GM19468 (cell line): ENCODE results near the gene ALDH2.
A peak's percentile ranks its signal among the peaks of the same experiment; 100 is the strongest.
"Not testable (repeated sequence)": the region's sequence is repeated elsewhere in the genome, so short reads cannot be mapped to it uniquely, and the experiment has no call there.

Experiments used
- ATAC-seq: cut with Tn5 transposase; IDR thresholded peaks from one replicate; pipeline ENCODE4 v1.9.1; 2021; ENCODE audit warnings: mild to moderate bottlenecking, moderate library complexity, moderate number of reproducible peaks; ENCODE audit not compliant: unreplicated experiment; ENCODE audit errors: extremely low read depth

ALDH2 gene

DNA sequence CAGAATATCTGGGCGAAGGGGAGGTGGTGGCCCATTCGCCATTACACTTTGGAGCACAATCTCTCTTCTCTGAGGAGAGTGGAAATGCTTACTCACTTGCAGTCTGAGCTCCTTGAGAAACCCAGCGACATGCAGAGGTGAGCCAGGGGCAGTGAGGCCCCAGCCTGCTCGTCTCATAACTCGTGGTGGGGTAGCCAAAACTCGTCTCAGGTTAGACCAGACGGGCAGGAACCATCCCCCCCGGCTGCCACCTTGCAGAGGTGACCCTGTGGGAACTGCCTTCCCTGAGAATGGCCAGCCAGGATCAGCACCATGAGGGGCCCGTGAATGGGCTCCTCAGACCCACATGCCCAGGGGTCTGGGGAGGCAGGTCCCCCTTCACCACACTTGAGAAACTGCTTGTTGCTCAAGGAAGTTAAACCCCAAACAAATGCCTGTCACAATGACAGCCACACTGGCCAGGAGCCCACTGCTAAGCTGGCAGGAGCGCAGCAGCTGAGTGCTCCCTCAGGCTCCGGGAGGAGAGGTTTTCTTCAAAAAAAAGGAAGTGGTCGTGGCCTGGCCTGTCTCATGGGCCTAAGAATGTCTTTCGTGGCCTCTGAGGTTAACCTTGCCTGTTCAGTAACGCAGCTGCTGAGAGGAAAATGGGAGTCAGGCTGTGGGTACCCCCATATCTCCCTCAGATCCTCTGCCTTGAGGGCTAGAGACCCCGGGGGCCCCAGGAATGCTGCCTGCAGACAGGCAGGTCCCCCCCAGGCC, 9.2 kb upstream of the ALDH2 start:
- ATAC-seq: no peak

DNA sequence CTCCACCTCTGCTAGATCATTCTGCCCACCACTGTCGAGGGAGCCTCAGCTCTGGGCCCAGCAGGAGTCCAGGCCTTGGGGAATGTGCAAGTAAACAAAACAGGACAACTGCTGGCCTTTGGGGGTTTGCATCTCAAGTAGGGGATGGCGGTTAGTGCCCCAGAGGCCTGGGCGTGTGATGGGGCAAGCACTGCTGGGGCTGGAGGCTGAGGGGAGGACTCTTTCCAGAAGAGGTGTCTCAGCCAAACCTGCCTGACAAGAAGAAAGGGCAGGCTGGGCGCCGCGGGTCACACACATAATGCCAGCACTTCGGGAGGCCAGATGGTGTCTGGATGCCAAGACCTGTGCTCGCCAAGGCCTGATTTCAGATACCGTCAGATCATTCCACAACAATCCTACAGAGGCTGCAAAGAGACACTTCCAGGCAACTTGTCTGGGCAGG, 8.6 kb upstream of the ALDH2 start:
- no peak for ATAC-seq

DNA sequence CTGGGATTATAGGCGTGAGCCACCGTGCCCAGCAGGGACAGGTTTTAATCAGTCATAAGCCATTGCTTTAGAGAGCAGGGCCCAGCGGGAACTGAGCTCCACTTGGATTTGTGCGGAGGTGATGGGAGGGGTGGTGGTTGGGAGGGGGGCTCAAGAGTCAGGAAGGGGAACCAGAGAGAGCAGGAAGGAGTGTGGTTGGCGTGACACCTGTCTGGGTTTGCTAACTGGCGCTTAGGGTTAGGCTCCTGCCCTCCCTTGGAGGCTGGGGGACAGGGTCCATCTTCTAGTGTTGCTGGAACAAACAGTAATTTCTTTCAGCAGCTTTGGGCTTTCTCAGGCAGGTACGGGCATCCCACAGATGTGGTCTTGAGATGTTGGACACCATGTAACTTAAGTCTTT, 7.5 kb upstream of the ALDH2 start:
- no peak for ATAC-seq

DNA sequence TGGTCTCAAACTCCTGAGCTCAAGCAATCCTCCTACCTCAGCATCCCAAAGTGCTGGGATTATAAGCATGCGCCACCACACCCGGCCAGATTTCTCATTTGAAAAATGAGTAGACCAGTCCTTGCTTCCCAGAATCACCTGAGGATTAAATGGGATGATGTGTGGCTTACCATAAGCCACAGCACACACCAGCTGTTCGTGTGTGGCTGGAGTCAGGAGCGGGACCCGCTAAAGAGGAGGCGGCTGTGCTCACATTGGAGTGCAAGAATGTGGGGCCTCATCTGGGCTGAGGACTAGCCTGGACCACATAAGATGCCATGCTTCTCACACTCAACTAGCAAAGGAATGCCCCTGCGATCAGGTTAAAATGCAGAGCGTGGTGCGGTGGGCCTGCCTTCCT, 6.7 kb upstream of the ALDH2 start:
- no peak for ATAC-seq

DNA sequence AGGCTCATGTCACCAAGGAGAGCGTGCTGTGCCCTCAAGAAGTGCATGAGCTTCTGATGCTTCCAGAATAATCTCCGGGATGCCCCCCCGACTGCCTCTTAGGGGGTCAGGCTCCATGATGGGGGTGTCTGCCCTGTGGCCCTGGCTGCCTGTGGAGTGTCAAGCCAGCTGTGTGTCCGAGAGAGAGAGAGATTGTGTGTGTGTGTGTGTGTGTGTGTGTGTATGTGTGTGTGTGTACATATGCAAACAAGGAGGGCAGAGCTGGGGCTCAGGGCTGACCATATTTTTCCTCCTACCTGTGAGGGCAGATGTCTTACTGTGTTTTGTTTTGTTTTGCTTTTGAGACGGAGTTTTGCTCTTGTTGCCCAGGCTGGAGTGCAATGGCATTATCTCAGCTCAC, 5.6 kb upstream of the ALDH2 start:
- no peak for ATAC-seq

DNA sequence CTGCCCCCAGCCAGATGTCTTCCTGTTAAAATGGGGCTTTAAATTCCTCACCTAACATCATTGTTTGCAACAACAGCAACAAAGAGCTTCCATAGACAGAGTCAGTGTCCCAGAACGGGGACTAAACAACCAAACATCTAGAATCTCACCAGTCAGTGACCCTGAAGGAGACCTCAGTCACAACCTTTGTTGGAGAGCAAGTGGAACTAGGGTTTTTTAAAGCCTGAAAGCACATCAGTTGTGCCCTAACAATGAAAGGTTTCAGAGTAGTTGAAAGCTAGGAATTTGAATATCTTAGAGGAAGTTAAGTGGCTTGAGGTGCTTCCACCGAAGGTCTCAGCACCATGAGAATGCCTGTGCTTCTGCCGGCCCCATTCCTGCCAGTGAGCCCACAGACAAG, 5.0 kb upstream of the ALDH2 start:
- ATAC-seq: no peak

DNA sequence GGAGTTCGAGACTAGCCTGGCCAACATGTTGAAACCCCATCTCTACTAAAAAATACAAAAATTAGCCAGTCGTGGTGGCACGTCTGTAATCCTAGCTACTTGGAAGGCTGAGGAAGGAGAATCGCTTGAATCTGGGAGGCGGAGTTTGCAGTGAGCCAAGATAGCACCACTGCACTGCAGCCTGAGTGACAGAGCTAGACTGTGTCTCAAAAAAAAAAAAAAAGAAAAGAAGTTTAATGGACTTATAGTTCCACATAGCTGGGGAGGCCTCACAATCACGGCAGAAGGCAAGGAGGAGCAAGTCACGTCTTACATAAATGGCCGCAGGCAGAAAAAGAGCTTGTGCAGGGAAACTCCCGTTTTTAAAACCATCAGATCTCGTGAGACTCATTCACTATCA, 3.2 kb upstream of the ALDH2 start:
- ATAC-seq: not testable (repeated sequence)

DNA sequence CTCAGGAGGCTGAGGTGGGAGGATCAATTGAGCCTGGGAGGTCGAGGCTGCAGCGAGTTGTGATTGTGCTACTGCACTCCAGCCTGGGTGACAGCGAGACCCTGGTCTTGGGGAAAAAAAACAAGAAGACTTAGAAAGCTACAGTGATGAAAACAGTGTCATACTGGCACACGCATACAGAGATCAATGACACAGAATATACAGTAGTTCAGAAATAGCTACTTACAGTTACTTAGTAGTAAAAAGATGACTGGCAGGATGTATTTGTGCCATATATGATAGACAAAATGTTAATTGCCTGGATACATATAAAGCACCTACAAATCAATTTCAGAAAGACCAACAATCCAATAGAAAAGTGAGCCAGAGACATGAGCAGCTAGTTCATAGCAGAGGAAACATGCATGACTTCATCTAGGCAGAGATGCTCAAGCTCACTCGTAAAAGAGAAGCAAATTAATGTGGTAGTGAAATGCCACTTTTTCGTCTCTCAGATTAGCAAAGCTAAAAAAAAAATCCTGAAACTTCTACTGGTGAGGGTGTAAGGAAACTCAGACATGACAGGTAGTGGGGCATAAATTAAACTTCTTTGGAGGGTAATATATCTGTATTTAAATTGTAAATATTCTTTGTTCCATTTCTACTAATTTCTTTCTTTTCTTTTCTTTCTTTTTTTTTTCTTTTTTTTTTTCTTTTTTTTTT, 2.5 kb upstream of the ALDH2 start:
- no peak for ATAC-seq

DNA sequence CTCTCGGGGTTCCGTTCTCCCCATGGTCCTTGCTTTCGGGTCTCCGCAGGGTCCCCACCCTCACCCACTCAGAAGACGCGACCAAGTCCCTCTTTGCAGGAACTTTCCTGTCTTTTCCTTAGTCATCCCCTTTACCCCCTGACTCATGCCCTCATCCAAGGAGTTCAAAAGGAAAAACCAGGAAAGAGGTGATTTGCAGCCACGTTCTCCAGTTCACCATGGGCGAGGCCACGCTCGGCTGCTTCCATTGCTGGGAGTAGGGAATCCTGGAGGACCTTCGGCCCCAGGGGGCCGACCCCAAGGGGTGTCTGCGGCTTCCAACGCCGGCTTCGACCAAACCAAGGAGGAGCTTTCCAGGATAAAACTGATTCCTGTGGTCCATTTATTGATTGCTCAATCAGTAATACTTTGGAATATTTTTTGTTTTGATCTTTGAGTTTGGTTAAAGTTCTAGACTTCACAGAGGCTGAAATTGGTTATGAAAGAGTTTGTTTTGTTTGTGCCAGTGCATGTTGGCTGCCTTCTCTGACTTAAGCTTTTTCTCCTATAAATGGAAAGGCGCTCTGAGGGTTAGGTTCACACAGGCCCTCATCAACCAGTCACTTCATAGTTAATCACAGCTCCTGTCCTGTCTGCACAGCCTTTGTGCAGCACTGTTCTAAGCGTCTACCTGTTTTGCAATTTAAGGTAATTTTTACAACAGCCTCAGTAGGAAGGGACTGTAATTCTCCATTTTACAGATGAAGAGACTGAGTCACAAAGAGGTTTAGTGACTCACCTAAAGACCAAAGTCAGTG, 827 bp downstream of the ALDH2 start:
- no peak for ATAC-seq

DNA sequence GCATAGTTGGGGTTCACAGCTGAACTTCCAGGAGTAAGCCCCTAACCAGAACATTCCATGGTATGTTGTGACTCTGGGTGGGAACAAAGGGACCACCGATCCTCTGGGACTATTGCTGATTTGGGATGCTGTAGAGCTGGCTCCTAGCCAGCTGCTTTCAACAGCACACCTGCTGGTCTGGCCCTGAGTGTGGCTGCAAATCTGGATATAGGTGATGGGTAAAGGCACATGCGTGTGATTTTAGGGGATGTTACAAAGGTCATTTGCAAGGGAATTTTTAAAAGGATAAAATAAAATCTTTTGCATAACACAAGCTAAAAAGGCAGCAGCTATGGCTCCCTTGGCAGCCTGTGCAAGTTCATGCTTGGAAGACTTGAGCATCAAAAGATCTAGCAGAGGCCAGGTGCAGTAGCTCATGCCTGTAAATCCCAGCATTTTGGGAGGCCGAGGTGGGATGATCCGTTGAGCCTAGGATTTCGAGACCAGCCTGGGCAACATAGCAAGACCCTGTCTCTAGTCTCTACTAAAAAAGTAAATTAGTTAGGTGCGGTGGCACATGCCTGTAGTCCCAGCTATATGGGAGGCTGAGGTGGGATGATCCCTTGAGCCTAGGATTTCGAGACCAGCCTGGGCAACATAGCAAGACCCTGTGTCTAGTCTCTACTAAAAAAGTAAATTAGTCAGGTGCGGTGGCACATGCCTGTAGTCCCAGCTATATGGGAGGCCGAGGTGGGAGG, 1.6 kb downstream of the ALDH2 start:
- ATAC-seq: no peak

DNA sequence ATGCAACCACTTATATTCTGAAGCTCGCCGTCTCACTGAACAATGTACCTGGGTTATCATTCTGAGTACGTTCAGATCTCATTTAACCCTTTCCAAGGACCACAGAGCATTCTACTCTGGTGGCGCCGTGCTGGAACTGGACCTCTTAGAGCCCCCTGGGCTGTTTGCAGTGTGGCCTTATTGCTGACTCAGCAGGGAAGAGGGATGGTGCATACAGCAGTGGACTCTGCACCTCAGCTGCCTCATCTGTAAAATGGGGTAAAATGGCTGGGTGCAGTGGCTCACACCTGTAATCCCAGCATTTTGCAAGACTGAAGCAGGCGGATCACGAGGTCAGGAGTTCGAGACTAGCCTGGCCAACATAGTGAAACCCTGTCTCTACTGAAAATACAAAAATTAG, 2.9 kb downstream of the ALDH2 start:
- ATAC-seq: no peak

DNA sequence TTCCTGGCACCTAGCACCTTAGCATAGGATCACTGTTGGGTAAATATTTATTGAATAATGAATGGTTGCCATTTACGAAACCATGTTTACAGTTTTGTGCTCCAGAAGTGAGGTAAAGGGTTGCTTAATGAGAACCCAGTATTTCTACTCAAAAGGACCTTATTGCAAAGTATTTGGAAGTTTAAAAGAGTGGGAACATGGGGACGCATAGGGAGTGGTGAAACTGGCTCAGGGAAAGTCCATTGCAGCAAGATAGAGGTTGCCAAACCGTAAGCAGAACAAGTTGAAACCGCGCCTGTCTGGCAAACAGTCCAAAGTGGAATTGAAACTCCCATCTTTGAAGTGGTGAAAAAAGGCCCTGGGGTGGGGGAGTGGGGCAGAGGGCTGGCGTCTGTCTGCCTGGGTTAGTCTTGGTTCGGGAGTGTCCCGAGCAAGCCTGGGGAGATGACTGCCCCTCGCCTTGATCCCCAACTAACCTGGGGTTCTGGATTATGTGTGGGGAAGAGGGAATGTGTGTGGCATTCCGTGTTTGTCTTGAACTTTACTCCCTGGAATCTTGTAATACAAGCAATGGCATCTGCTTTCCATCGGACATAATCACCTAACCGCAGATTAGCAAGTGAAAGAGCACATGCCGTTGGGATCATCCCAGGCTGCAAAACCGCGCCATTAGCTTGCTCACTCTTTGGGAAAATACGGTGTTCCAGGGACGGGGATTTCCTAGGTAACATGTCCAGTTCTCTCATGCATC, 7.2 kb downstream of the ALDH2 start:
- no peak for ATAC-seq

DNA sequence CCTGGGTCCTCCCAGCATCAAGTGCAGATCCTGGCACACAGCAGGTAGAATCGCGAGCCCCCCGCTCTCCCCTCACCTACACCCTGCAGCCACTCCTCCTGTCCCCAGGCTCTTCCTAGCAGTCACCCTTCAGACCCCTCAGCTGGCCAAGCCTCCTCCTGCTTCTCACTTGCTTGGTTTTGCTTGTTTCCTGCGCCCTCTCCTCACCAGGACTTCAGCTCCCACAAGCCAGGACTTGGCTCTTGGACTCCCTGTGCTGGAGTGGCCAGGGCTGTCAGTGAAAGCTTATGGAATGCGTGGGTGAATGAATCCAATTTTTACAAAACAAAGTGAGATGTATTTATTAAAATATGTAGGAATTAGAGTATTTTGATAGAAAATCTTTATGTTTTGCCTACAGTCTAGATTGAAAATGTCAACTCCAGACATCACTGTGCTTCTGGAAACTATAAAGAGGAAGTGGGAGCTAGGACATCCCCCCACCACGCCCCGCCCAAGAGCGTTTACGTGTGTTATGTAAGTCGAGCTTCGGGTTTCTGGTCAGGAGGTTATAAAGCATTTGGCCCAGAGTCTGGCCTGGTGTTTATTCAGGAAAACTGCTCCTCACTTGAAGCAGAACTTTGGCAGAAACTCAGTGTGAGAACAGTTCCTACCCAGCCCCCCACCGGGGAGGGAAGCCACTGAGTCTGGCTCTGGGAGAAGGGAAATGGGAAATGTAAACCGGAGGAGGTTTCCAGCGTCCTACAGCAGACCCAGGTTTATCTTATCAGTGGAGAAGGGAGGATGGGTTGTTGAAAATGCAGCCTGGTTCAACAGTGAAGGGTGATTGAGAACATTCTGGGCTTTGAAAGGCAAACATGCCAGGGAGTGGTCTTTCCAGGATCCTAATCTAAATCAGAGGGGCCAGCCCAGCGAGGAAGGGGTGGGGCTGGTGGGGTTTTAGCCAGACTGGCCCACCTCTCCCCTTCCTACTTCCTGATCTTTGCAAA, 8.8 kb downstream of the ALDH2 start:
- no peak for ATAC-seq

DNA sequence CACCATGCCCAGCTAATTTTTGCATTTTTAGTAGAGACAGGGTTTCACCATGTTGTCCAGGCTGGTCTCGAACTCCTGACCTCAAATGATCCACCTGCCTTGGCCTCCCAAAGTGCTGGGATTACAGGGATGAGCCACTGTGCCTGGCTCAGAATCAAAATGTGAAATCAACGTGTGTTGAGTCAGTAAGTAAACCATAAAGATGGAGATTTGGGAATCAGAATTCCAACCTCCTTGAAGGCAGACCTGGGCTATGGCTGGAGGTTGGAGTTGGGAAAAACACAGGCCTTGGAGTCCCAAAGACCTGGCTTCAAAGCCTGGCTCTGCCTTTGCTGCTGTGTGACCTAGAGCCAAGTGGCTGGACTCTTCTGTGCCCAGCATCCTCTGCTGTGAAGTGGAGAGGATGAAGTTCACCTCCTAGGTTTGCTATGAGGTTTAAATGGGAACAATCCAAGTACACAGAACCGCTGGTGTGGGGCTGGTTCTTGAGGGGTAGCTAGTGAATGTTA, 10.2 kb downstream of the ALDH2 start:
- no peak for ATAC-seq

DNA sequence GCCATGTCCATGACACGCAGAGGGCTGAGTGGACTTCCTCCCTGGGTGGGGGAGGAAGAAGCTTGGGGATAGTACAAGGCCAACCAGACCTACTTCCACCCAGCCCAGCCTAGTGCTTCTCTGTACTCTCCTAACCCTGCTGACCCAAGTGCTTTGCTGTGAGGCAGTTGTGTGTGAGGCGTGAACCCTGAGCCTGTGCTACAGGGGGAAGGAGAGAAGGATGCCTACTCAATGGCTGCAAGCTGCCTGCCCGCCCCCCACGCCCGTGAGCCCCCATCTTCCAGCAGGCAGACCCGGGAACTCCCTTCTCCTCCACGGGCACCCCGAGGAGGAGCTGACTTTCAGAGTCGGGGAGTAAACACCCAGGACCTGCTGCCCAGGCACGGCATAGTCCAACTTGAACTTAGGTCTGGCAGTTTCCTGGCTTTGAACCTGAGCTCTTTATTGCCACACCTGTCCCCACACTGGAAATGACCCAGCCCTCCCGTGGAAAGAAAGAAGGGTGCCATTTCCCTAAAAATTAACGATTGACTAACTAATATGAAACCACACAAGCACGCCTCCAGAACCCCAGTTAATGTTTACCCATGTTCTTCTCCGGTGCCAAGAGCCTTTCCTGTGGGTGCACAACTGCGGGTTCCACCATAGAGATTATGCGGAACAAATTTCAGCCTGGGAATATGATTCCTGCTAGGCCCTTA, 10.8 kb downstream of the ALDH2 start:
- peak; percentile 48 for ATAC-seq

DNA sequence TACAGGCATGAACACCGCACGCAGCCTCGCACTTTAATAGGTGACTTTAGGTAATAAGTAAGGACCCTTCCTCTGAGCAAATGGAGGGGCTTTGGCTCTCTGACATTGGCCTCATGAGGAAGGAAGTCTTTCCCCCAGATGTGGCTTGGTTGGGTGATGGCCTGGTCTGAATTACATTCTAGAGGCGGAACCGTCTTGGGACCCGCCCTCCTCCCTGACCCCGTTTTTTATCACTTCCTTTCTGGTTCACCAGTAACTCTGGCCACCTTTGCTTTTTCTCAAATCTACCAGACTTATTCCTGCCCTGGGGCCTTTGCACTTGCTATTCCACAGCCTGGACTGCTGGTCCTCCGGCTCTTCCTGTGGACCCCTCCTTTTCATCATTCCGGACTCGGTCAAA, 13.4 kb downstream of the ALDH2 start:
- no peak for ATAC-seq

DNA sequence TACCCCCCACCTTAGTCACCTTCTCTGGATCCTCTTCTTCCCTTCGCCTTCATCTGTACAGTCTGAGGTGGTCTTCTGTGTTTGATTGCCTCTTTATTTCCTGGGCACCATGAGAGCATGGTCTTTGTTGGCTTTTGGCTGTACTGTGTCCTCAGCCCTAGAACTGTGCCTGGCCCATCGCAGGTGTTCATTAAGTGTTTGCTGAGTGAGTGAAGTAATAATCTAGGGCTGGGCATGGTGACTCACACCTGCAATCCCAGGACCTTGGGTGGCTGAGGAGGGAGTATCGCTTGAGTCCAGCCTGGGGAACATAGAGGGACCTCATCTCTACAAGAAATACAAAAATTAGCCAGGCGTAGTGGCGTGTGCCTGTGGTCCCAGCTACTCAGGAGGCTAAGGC, 13.9 kb downstream of the ALDH2 start:
- ATAC-seq: no peak
